ENCODE data around the gene SEMA4B. TPM values are rescaled to one million over a fixed set of nuclear protein-coding genes. Genes with fewer than 3 reads are reported as not detected.
A peak's percentile ranks its signal among the peaks of the same experiment; 100 is the strongest.

The SEMA4B gene
- total and polyA plus RNA-seq, 2 of the 8 experiments (the other 6 are each of a cell fraction or from before 2014, with no cell fraction given): 42.7 to 43.0 TPM

- CTCF ChIA-PET (ENCODE audit: partially characterized antibody): interaction anchor here (0.6 to 12.3 kb wide), 17 partner anchors 10 to 140 kb away, joined by 3 to 182 read pairs (median 4); partner anchors contain the start of genes CIB1, GDPGP1 and SEMA4B
- 0 out of 3 replicates have a peak, but pooled peaks of 1 of the 2 experiments have one; percentile 37 for TF ChIP-seq POLR2A (IDR thresholded peaks at IDR 0.05; ENCODE audit: control extremely low read depth in 1 of 2, low read depth in 2 of 2, low read length in 2 of 2)
- no peak for TF ChIP-seq SIX5 (IDR thresholded peaks at IDR 0.05; ENCODE audit: low read depth, low read length)
- no peak for TF ChIP-seq RFX5 (IDR thresholded peaks at IDR 0.05; ENCODE audit: borderline replicate concordance, low read depth, low read length)
- TF ChIP-seq TCF12 (IDR thresholded peaks at IDR 0.05; ENCODE audit: low read depth, low read length): no peak
- no peak for TF ChIP-seq ASH2L (IDR thresholded peaks at IDR 0.05; ENCODE audit: low read length)
- TF ChIP-seq SIN3A (conservative IDR thresholded peaks at IDR 0.05 in 1 of 2, IDR thresholded peaks at IDR 0.05 in 1 of 2; ENCODE audit: low read depth in 1 of 2, low read length in 2 of 2): 0 out of 4 replicates have a peak, but pooled peaks of 1 of the 2 experiments have one; percentile 37
- no peak for TF ChIP-seq SRF (IDR thresholded peaks at IDR 0.05; ENCODE audit: low read depth, low read length)
- TF ChIP-seq CBX8 (IDR thresholded peaks at IDR 0.05; ENCODE audit: borderline replicate concordance, low read depth, low read length): no peak
- peak; percentile 68 to 69 (median 69) for TF ChIP-seq CTCF (IDR thresholded peaks at IDR 0.05; ENCODE audit: control extremely low read depth in 1 of 3, insufficient read depth in 1 of 3, low read depth in 1 of 3, low read length in 3 of 3)
Observed at GRCh38 chr15:90219421-90220141, 18.5 kb downstream of the SEMA4B start.

More at GRCh38 chr15:90219421-90220141, 18.5 kb downstream of the SEMA4B start:
- no peaks in the 10 kb centered on the region; the same call in 1 of the 2 replicates for H3K79me1 ChIP-seq (ENCODE audit: low read depth, low read length)
- no peak overlapping the region for H3K23ac ChIP-seq (ENCODE audit: insufficient read length)
- H2AK5ac ChIP-seq (ENCODE audit: low read depth, low read length): no peak overlapping the region
- no peak overlapping the region for H2BK5ac ChIP-seq (ENCODE audit: low read depth, low read length)
- peaks cover 0 to 7% of the 10 kb centered on the region in 2 experiments; a peak in 1 of 4 replicates for H3K79me2 ChIP-seq (ENCODE audit: control insufficient read depth in 1 of 2, insufficient read depth in 2 of 2, low read length in 2 of 2)
- 0 out of 2 replicates have a peak overlapping the region, but pooled peaks have one; percentile 21 for H2BK20ac ChIP-seq (ENCODE audit: low read length)
- H3K18ac ChIP-seq (ENCODE audit: extremely low read depth, low read length): peak overlapping the region; percentile 13; the same call in 1 of the 2 replicates
- no peaks in the 10 kb centered on the region for H3K27me3 ChIP-seq (replicated peaks in 1 of 4; ENCODE audit: control insufficient read depth in 3 of 4, extremely low read depth in 1 of 4, insufficient read depth in 3 of 4, low read length in 3 of 4)
- no peak overlapping the region for H4K8ac ChIP-seq (ENCODE audit: extremely low read depth, insufficient read depth, low read length)
- H3K4me2 ChIP-seq (ENCODE audit: insufficient read depth in 1 of 2, low read depth in 2 of 2, low read length in 2 of 2): no peak overlapping the region
- H3K36me3 ChIP-seq (ENCODE audit: control insufficient read depth in 2 of 4, insufficient read depth in 4 of 4, low read length in 3 of 4): peaks cover 8 to 20% (median 14%) of the 10 kb centered on the region in 4 experiments; a peak in 6 of 8 replicates
- no peak overlapping the region for H3K4me3 ChIP-seq (ENCODE audit: extremely low read depth in 1 of 4, insufficient read depth in 2 of 4, low read depth in 3 of 4, low read length in 4 of 4)
- H3K23me2 ChIP-seq (ENCODE audit: low read depth, low read length): no peaks in the 10 kb centered on the region
- DNase-seq (ENCODE audit: low read depth in 1 of 2, low spot score in 2 of 2): peak in 1 of 2 experiments; percentile 88
- POLR2A ChIA-PET (ENCODE audit: partially characterized antibody): interaction anchor here (2.8 kb wide), 1 partner anchor 11 kb away, joined by 10 read pairs; no protein-coding TSS in a partner anchor
- no peak for FAIRE-seq
- H4K5ac ChIP-seq (ENCODE audit: insufficient read length, low read depth, low read length): no peak overlapping the region
- H3K14ac ChIP-seq (ENCODE audit: insufficient read length): no peak overlapping the region
- H3K27ac ChIP-seq (ENCODE audit: low read depth, low read length): no peak overlapping the region
- H2BK120ac ChIP-seq (replicated peaks; ENCODE audit: low read depth, low read length): no peak overlapping the region
- peak overlapping the region; percentile 33 for H3K4ac ChIP-seq (replicated peaks; ENCODE audit: insufficient read length, low read depth, low read length)
- no peak overlapping the region for H4K91ac ChIP-seq (replicated peaks; ENCODE audit: insufficient read length, low read length)
- no peak overlapping the region for H2AFZ ChIP-seq (ENCODE audit: low read length)
- H4K20me1 ChIP-seq (replicated peaks in 1 of 2; ENCODE audit: control insufficient read depth in 1 of 2, insufficient read depth in 2 of 2, low read length in 2 of 2): peaks cover 3 to 5% of the 10 kb centered on the region in 2 experiments
- H3K56ac ChIP-seq (replicated peaks; ENCODE audit: insufficient read length, low read depth, low read length): no peak overlapping the region
- WGBS, 2 experiments (ENCODE audit: extremely low coverage in 1 of 2, insufficient coverage in 1 of 2, insufficient read length in 1 of 2, insufficient replicate concordance in 2 of 2, low coverage in 1 of 2, low lambda C conversion rate in 2 of 2, missing lambda C conversion rate in 1 of 2): 66% methylated on average over 17 of the region's 17 CpGs; no CpG with 5 or more reads in 1 of the 2 experiments
- H3K4me1 ChIP-seq (replicated peaks in 1 of 4; ENCODE audit: control insufficient read depth in 3 of 4, insufficient read depth in 4 of 4, low read length in 3 of 4): peaks cover 0 to 2% (median under 1%) of the 10 kb centered on the region in 4 experiments; a peak in 2 of 7 replicates
- H3K9ac ChIP-seq (replicated peaks in 1 of 4; ENCODE audit: extremely low read depth in 1 of 4, low read depth in 3 of 4, low read length in 3 of 4): no peak overlapping the region
- H2BK15ac ChIP-seq (ENCODE audit: low read length): no peak overlapping the region
- H2BK12ac ChIP-seq (ENCODE audit: low read depth, low read length): no peak overlapping the region
- no peaks in the 10 kb centered on the region for H3K9me3 ChIP-seq (ENCODE audit: insufficient read depth in 2 of 2, low read depth in 1 of 2, low read length in 1 of 2)
